Midbrain (tissue), 1 donor: ENCODE data around the gene PRR5.
"Not testable (repeated sequence)": the region's sequence is repeated elsewhere in the genome, so short reads cannot be mapped to it uniquely, and the experiment has no call there.

Experiments used
- DNase-seq: peaks from one replicate; lab custom pipeline; 2025; lab: John Stamatoyannopoulos, UW

The PRR5 gene

GRCh38 chr22:44701824-44702478, at the start of gene PRR5:
PRR5 (plus strand) TSS chr22:44702204; CDS start chr22:44702475, 271 bp downstream.
- DNase-seq, result peak; percentile 9

- DNase-seq, result not testable (repeated sequence)
Observed at GRCh38 chr22:44652866-44653265, 49.1 kb upstream of the PRR5 start.

- peak; percentile 79 for DNase-seq
Observed at GRCh38 chr22:44658311-44658953, 43.6 kb upstream of the PRR5 start.

DNA sequence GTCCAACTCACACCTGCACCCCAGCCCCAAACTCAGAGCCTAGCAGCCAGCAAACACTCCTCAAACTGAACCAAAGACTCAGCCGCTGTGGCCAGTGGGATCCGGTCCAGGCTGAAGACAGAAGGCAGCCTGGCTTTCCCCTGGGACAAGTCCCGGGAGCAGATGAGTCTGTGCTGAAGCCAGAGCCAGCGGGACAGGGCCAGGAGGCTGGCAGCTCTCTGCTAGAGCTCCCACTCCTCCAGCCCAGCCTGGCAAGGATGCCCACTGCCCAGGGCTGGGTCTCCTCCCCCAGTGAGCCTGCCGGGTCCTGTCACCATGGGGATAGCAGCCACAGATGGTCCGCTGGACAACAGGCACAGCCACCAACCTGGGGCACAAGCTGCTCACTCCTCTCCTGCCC, 42.9 kb upstream of the PRR5 start:
- peak; percentile 40 for DNase-seq

DNA sequence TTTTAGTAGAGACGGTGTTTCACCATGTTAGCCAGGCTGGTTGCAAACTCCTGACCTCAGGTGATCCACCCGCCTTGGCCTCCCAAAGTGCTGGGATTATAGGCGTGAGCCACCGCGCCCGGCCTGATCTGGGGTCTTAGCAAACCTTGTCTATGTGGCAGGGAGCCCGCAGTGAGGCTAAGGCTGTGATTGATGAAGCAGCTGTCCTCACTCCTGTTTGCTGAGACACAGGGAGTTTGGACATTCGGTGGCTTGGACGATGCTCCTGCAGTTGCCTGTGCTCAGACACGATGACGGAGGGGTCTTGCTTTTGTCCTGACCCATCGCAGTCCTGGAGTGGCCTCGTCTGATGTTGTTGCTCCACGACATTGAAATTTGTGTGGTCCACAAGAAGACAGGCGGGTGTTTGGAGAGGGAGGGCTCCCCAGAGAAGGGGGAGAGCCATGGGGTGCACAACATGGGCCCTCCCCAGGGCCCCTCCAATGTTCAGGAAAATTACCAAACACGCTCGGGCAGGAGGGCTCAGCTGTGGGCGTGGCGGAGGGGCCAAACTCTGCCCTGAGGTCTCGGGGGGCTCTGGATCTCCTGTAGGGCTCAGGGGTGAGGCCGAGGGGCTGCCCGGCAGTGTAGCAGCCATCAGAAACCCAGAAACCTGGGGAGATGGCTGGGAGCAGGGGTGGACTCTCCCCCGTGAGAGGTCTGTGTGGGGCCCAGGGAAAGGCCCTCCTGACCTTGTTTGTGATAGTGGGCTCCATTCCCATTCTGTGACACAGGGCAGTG, 41.8 kb upstream of the PRR5 start:
- DNase-seq, result no peak

GRCh38 chr22:44661070-44661469, 40.9 kb upstream of the PRR5 start:
- no peak for DNase-seq

GRCh38 chr22:44661659-44662569, 40.1 kb upstream of the PRR5 start:
- no peak for DNase-seq

- DNase-seq, result no peak
Observed at GRCh38 chr22:44663256-44663999, 38.6 kb upstream of the PRR5 start.

DNA sequence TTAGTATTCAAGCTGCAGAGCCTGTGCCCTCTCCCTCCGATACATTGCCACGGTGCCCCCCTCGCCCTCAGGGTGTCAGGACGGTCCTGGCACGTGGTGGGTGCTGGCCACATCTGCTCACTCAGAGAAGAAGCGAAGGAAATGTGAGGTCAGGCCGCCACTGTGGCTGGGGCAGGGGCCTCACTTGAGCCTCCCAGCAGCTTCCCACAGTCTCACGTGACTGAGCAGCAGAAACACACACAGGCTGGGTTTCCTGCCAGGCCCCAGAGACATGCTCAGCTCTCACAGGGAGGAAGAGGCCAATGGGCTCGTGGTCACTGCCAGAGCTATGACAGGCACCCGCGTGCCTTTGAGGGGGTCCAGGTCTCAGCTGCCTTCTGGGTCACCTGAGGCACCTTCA, 37.9 kb upstream of the PRR5 start:
- peak; percentile 54 for DNase-seq

DNA sequence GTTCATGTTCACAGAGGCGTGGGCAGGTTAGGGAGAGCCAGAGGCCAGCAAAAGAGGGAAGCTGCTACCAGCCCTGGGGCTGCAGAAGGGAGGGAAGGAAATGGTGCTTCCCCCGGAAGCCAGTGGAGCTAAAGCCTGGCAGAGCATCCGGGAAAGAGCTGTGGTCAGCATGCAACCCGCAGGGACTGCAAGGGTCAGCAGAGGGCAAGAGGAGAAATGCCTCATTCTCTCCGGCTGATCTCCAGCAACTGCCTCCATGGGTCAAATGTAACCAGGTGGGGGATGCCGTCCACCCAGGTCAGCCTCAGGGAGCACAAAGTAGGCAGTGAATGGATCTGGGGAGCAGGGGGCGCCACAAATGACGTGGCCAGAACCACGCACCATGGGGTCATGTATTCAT, 36.9 kb upstream of the PRR5 start:
- DNase-seq, result peak; percentile 54

DNA sequence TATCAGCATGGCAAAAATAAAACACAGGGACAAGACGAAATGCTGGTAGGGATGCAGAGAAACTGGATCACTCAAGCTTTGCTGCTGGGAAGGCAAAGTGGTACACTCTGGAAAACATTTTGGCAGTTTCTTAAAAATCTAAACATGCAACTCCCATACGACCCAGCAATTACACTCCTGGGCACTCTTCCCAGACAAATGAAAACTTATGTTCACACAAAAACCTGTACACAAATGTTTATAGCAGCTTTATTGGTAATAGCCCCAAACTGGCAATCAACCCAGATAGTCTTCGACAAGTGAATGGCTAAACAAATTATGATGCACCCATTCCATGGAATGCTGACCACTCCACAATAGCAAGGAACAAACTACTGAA, 35.8 kb upstream of the PRR5 start:
- no peak for DNase-seq

GRCh38 chr22:44667276-44667675, 34.7 kb upstream of the PRR5 start:
- DNase-seq, result no peak

DNA sequence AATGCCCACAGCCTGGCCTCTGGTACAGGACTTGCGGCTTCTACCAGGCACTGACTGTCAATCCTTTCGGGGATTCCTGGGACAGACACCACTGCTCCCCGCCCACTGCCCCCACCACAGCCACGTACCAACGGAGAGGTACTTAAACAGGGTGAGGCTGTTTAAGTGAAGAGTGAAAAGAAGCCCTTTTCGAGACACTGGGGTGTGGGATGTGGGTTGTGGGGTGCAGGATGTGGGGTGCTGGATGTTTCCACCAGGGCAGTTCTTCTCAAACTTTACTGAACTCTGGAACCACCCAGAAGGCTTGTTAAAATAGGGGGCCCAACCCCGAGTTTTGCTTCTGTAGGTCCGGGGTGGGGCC, 34.2 kb upstream of the PRR5 start:
- DNase-seq, result no peak

DNA sequence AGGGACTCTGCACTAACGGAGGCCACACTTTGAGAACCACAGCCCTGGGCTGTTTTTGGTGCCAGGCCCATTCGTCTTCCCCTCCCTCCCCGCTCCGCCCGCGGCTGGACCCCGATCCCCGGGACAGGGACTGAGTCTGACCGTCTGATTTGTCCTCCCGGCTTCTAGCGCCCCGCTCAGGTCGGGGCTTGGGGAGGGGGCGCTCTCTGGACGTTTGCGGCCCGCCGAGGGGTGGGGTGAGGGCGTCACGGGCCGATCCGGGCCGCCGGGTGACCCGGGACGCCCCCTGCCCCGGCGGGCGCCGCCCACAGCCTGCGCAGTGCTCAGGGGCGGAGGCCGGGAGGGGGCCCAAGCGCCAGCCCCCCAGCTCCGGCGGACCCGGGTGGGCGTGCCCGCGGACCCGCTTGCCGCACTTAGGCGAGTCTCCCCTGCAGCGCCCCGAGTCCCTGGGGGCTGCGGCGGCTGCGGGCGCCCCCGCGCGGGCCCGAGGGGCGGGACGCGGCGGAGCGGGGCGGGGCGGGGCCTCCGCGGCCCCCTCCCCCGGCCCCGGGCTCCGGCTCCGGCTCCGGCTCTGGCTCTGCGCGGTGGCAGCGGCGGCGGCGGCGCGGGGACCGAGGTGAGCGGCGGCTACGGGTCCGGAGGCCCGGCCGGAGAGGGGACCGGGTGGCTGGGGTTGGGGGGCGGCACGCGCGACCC, 33.7 kb upstream of the PRR5 start:
- peak; percentile 14 for DNase-seq

- DNase-seq, result no peak
Observed at GRCh38 chr22:44668886-44669521, 33.0 kb upstream of the PRR5 start.

DNA sequence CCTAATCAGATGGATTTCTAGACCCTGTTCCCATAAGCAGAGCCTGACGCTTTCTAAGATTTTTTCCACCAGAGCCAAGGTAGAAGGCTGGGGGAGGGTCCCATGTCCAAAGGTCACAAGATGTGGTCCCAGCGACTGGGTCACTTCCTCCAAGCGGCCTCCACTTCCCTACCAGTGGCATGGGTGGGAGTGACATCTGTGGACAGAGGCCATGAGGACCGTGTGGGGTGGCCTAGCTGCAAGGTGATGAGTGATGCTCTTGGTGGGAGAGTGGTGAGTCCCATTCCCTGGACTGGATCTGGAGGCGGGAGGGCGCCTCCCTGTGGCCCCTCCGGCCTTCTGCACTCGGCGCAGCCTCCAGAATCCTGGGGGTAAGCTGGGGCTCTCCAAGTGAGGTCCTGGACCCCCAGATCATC, 32.4 kb upstream of the PRR5 start:
- no peak for DNase-seq

- no peak for DNase-seq
Observed at GRCh38 chr22:44670220-44670988, 31.6 kb upstream of the PRR5 start.

DNA sequence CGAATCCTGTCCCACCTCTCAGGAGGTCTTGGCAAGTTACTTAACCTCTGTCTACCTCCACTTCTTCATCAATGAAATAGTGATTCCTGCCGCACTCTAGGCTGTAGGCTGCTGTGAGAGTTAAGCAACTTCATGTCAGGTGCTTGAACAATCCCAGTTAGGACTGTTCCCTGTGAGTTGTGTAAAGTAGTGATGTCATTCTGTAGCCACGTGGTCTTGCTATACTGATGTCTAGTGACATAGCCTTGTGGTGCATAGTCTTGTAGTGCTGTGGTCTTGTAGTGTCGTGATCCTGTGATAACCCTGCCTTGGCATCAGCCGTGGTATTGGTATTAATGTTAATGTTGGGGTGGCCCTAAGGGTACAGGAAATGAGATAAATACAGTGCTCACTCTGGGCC, 30.3 kb upstream of the PRR5 start:
- DNase-seq, result no peak

DNA sequence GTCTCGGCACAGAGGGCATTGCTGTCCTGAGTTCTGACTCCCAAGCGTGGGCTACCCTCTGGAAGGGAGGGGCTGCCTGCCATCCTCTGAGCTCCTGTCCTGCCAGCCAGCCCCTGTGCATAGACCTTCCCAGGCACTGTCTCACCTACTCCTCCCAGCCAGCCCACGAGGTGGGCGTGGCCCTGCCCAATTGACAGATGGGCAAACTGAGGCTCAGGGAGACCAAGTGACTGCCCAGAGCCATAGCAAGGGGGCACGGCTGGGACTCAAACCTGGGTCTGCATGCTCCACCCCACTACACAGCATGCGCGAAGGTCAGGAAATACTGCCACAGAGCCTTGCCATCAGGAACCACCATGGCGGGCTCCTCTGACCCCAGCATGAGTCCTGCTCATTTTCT, 29.4 kb upstream of the PRR5 start:
- no peak for DNase-seq

GRCh38 chr22:44673406-44673805, 28.6 kb upstream of the PRR5 start:
- DNase-seq, result no peak
